Body of pancreas (tissue), 4 donors: ENCODE results near the gene PRSS1.
A peak's percentile ranks its signal among the peaks of the same experiment; 100 is the strongest.
"Not testable (repeated sequence)": the region's sequence is repeated elsewhere in the genome, so short reads cannot be mapped to it uniquely, and the experiment has no call there.

Experiments used
- CTCF ChIP-seq, 7 experiments: fragments of 450-650 bp in 4 of 7; fragments of 200-600 bp in 3 of 7; sonication (generic) in 3 of 7; IDR thresholded peaks; one replicate each; pipeline ENCODE4 v1.5.1; 2016 to 2019; ENCODE audit warnings: antibody characterized with exemption in 7 of 7
- POLR2A ChIP-seq, 3 donors: fragments of 450-650 bp; IDR thresholded peaks; one replicate each; pipeline ENCODE4 v1.6.1; 2016; ENCODE audit warnings: antibody characterized with exemption in 3 of 3, mild to moderate bottlenecking in 2 of 3

GRCh38 chr7:142708726-142709125 is 40.5 kb upstream of the PRSS1 start:
- peak in 2 of 7 experiments; percentile 19 to 23 for TF ChIP-seq CTCF (IDR thresholded peaks at IDR 0.05)
- TF ChIP-seq POLR2A (IDR thresholded peaks at IDR 0.05) = not testable (repeated sequence)
